Measurements from ENCODE around the gene THRB.

The THRB gene

DNA sequence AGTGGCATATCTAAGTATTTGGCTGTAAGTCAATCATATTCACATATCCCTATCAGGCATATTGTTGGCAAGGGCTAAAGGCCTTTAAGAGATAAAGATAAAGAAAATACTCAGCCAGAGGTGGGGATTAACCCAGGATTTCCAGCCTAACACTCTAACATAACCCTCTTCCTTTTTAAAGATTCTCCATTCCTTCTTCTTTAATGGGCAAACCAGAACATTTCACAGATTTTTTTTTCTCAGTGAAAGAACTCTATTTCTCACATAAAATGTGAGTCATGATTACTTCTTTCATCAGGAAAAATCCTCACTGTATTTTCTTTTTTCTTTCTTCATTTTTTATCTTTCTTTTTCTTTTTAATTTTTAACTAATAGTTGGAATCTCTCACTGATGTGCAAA, 349.2 kb downstream of the THRB start:
- DNase-seq (ENCODE audit: low spot score) = peak; percentile 22

DNA sequence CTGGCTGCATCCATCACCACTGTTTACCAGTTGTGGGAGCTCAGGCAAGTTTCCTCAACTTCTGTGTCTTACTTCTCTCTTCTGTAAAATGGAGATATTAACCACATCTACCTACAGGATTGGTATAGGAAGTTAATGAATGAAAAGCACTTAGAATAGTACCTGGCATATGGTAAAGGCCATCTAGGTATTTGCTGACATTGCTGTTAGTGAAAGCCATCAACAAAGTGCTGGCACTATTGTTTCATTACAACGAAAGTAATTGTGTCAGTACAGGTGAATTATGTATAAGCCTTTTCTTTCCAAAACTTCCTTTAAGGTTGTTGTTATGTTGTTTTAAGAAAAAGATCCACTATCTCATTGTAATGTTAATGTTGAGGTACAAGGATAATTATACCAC, 352.5 kb downstream of the THRB start:
- DNase-seq (ENCODE audit: low spot score) = no peak

DNA sequence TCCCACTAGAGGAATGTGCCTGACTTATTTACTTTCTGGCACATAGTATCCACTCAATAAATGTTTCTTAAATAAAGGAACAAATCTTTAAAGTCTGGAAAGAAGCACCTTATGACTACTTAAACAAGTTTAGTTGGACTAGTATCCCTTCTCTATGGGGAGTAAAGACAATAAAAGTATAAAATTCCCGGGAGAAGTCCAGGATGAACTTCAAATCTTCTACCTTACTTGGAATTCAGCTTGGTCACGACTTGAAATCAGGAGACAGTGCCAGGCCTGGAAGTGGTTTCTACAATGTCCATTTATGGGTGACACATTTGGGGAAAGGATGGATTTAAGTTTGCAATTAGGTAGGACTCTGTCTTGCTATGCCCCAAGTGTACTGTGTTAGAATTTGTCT, 353.1 kb downstream of the THRB start:
- no peak for DNase-seq (ENCODE audit: low spot score)

DNA sequence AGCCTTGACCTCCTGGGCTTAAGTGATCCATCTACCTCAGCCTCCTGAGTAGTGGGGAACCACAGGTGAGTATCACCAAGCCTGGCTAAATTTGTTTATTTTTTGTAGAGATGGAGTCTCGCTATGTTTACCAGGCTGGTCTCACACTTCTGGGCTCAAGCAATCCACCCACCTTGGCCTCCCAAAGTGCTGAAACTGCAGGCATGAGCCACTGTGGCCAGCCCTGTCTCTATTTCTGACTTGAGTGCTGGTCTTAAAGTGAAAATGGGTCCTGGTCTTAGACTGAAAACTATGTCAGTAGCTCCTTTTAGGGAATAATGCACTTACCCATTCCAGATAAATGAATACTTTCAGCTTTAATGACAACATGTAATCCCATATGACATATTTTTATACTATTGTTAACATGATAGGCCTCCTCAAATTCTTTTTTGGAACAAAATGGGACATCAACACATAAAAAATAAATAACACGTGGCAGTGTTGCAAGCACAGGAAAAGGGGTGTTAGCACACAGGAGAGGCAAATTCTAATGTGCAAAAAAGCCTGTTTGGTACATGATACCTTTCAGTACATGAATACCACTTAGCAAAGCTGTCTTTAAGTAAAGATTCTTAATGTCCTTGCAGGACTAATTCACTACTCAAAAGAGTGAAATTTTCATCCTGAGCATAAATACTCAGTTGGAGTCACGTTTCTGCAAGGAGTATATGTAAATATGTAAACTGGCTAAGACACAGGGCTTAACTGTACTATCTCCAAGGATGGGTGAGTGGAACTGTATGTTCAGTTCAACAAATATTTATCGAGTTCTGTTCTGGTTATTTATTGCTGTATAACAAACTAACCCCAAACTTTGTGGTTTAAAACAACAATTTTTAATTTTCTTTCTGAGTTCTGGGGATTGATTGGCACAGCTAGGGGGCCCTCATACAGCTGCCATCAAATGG, 354.9 kb downstream of the THRB start:
- DNase-seq (ENCODE audit: low spot score) = no peak

DNA sequence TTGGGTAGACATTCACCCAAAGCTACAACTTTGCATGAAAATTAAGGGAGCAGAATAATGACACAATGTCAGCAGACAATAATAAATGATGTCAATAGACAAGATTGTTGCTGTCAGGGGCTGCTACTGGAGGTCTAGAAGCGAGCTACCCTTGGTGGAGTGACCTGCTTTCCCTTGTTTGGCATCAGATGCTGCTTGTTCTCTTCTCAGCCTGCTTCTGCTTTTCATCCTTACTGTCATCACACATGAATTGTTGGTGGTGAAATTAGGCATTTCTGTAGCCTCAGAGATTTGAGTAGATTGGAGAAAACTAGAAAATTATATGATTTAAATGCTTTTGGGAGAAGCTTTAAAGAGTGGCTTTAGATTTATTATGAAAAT, 355.8 kb downstream of the THRB start:
- no peak for DNase-seq (ENCODE audit: low spot score)

- no peak for DNase-seq (ENCODE audit: low spot score)
Measured at GRCh38 chr3:24137958-24138875, 356.4 kb downstream of the THRB start.

- DNase-seq (ENCODE audit: low spot score) = no peak
Measured at GRCh38 chr3:24137334-24137733, 357.3 kb downstream of the THRB start.

DNA sequence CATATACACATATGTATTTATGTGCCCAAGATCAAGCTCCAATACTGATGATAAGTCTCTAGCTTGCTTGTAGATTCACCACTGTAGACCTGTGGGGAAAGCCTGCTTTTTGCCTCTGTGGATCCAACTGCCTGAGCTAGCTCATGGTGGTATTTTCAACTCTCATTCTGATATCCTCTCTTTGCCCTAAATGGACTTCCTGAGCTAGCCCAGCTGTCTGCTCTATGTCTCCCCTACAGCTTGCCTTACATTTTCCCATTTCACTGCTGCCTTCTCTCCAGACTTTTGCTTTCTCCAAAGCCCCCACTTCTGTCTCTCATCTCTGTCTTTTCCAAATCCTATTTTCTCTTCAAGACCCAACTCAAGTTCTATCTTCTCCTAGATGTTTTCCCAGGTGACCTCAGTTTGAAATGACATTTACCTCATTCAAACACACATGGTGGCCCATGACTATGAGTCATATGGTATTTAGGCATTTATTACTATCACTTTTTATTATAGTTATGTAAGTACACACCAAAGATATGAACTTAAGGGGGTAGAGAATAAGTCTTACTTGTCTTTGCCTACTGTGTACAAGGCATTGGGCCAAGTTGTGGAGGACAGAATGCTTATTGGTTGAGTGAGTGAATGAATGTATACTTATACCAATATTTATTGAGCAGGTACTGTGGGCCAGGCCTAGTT, 357.9 kb downstream of the THRB start:
- no peak for DNase-seq (ENCODE audit: low spot score)

DNA sequence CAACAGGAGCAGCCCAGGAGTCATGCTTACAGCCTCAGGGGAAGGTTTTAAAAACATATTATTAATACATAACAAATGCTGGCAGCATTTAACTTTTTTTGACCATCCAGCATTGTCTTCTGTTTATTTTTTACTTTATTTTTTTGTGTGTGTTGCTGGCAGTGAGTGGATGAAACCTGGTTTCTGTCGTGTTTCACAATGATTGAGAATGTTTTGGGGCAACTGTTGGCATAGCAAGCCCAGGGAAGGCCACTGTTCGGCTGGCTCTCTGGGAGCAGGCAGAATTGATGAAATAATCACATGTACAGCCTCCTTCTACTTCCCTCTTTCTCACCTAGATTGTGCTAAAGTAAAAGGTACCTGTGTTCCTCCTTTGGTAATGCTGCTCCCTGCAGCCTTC, 359.4 kb downstream of the THRB start:
- no peak for DNase-seq (ENCODE audit: low spot score)

GRCh38 chr3:24133942-24134341, 360.7 kb downstream of the THRB start:
- DNase-seq (ENCODE audit: low spot score) = no peak

GRCh38 chr3:24133436-24133835, 361.2 kb downstream of the THRB start:
- DNase-seq (ENCODE audit: low spot score) = no peak

DNA sequence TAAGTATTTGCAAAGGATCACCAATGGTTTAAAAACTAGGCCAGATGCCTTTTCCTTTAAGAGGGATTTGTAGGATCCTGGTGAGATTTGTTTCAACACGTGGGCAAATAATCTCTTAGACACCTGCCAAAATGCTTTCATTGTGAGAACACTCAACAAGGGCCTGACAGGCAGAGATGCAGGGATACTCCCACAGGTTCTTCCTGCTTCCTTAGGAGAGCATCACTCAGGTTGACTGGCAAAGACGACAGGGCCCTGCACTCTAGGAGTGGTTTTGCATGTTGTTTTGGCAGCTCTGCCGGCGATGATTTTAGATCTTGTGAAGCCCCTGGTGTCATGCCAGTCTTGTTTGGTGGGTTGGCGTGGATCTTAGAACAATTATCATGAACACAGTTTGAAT, 365.1 kb downstream of the THRB start:
- no peak for DNase-seq (ENCODE audit: low spot score)

DNA sequence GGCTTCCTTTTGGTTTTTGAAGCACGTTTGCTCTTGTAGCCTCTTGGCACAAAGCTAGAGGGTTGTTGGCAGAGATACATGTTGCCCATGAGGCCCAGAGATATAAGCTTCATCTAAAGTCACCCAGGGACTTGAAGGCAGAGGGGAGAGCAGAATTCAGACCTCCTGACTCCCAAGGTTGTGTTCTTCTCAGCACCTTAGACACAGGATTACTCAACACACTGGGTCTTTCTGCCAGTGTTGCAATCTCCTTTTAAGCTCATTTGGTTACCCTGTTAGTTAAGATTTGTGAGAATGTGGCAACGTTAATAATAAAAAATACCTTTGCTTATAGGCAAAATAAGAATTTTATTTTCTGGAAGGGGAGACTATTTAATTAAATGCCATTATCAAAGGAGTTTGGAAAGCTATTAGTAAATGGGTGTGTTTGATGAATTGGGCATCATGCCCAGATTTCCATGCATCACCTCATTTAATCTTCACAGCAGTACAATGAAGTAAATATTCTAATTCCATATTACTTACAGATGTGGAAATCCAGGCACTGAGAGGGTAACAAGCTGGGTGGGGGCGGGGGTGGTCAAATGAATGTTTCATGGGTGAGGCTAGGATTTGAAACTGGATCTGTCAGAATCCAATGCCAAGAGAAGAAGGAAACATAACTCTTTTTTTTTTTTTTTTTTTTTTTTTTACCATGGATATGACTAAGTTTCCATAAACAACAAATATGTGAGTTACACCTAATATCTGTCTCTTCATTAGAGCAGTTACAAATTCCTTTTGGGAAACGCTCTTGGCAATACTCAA, 366.2 kb downstream of the THRB start:
- DNase-seq (ENCODE audit: low spot score) = peak; percentile 79

GRCh38 chr3:24123596-24123995, 371.1 kb downstream of the THRB start:
- DNase-seq (ENCODE audit: low spot score) = peak; percentile 64

DNA sequence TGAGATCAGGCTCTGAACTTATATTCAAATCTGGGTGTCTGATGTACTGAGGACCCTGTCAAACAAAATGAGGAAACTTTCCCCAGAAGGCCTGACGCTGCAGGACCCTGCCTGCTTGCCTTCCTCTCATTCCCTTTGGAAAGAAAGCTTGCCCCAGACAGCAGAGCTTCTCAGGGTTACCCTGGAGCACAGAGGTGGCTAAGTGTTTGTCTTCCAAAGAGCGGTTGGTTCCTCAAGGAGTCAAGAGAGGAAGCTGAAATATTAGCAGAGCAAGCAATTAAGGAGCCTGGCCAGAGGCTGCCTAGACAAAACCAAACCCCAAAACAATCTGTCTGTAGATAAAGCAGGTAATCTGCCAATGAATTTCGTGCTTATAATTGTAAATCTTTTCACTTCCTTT, 374.2 kb downstream of the THRB start:
- DNase-seq (ENCODE audit: low spot score) = no peak

DNA sequence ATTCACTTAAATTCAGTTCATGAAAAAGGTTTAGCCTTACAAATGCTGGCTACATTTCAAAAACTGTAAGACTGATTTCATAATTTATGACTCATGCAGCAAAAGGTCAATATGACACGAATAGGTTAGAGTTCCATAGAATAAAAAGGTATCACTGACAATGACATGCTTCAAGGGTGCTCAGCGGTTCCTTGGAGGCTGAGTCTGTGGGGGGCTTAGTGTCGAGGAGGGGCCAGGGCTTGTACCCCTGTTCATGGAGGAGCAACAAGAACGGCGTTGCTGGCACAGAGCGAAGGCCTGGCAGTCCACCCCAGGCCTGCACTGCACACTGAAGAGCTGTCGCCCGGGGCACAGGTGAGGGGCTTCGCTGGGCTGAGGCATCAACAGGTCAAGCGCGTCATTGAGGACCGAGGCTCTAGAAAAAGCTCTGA, 375.3 kb downstream of the THRB start:
- DNase-seq (ENCODE audit: low spot score) = peak; percentile 12

- no peak for DNase-seq (ENCODE audit: low spot score)
Measured at GRCh38 chr3:24117508-24117907, 377.1 kb downstream of the THRB start.

DNA sequence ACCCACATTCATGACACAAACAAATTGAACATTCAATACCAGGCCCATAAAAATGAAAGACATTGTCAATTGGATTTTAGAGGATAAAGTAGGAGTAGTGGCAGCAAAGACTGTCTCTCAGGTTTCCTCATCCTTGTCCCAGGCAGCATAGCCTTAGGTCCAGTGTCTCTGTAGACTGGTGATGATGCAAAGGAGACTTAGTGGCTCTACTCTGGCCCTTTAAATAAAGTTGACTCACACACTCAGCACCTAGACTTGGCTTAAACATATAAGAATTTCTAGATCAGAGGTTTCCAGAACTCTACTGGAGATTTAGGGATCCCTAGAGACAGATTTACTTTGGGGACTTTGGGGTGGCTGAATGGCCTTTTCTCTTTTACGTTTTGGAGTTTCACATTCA, 382.9 kb downstream of the THRB start:
- DNase-seq (ENCODE audit: low spot score) = no peak

- peak; percentile 53 for DNase-seq (ENCODE audit: low spot score)
Measured at GRCh38 chr3:24110051-24110450, 384.6 kb downstream of the THRB start.

GRCh38 chr3:24101676-24102168, 392.9 kb downstream of the THRB start:
- DNase-seq (ENCODE audit: low spot score) = peak; percentile 39

- DNase-seq (ENCODE audit: low spot score) = no peak
Measured at GRCh38 chr3:24100696-24101402, 393.8 kb downstream of the THRB start.

Measured in GM03348 (cell line).